Dermis blood vessel endothelial cell (primary cell): ENCODE results near the gene MAD1L1. TPM values are rescaled to one million over a fixed set of nuclear protein-coding genes. Genes with fewer than 3 reads are reported as not detected.

Source experiments
- DNase-seq: peaks from one replicate; pipeline ENCODE4 v3.0.0; 2010
- total RNA-seq: library from RNA; depleted of rRNA; stranded (reverse); fragments of >200 nt; gene quantifications from 2 replicates; pipeline ENCODE4 v1.2.3, GENCODE V29; 2014

The MAD1L1 gene
- total RNA-seq, 1 donor from 2014 or later: 53.3 TPM

- DNase-seq: no peak
Observed at GRCh38 chr7:2010551-2011265, 222.0 kb downstream of the MAD1L1 start.

DNA sequence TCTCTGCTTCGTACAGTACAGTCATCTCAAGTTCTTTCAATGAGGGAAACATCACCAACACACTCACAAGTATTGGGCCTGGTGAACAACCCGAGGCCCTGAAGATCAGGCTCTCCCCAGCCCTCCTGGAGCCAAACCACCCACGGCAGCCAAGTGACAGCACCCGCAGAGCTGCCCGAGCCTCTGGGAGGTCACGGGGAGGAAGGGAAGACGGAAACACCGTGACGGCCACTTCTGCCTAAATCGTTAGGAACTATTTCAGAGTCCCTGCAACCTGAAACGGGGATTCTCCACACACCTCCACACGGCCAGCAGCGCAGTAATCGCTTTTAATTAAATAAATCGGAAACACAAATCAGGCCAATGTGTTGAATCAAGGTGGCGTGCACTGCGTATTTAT lies 222.6 kb downstream of the MAD1L1 start:
- no peak for DNase-seq

DNA sequence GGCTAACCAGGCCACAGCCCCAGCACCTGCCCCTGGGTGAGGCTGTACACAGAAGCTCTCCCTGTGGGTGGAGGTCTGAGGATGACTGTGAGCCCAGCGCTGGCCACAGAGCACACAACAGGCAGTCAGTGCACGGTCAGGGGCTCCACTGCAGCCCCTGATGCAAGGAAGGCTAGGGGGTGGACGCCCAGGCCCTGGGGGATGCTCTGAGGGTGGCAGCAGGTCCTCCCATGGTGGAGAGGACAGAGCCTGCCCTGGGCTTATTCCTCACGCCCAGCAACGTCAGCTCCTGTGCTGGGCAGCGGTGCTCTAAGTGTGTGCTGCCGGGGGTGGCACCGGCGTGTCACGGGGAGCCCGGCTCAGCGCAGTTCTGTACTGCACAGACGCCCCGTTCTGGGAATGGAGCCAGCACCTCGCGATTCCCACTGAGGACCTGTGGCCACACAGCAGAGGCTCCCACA lies 223.2 kb downstream of the MAD1L1 start:
- no peak for DNase-seq

- no peak for DNase-seq
Observed at GRCh38 chr7:2008936-2009540, 223.7 kb downstream of the MAD1L1 start.

DNA sequence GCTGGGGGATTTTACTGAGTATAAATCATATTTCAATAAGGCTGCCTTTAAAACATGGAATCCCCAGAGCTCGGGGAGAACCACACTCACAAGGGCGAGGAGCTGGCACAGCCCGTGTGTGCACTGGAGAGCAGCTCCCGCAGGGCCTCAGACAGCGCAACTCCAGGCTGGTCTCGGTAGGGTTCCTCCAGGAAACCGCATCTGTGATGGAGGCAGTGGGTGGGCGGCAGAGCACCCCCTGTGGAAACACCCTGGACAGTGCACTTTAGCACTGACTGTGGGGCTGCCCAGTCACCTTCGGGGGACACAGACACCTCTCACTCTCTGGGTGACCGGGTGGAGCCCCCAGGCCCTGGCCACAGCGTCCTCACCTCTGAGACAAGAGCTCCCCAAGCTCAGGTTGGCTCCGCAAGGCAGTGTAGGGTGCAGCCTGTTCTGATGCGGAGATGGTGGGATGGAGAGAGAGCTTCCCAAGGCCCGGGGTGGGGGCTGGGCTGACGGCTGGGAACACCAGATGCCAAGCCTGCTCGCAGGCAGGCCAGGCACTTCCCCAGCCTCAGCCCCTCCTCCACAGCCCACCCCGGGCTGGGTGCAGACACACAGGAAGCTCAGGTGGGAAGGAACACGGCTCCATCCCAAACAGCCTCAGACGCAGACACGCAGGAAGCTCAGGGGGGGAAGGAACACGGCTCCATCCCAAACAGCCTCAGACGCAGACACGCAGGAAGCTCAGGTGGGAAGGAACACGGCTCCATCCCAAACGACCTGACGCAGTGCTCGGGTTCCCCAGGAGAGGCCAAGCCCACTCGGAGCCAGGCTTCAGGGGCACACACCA lies 224.4 kb downstream of the MAD1L1 start:
- no peak for DNase-seq

- no peak for DNase-seq
Observed at GRCh38 chr7:2007551-2007950, 225.2 kb downstream of the MAD1L1 start.

DNA sequence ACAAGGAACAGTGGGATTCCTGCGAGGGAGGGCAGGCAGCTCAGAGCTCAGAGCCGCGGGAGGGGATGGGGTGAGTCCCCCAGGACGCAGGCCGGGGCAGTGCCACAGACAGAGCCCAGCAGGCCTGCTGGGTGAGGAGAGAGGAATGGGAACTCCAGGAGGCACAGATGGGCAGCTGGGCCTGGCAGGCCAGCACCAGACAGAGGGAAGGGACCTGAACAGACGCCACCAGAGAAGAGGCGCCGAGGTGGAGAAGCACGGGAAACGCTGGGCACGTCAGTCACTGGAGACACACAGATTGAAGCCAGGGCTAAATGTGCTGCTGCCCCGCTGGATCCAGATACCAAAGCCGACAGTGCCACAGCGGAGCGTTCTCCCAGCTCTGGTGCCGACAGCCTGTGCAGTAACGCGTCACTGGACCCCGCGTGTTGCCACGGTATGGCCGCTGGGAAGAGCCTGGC lies 225.8 kb downstream of the MAD1L1 start:
- DNase-seq: no peak

GRCh38 chr7:2006231-2006771 lies 226.4 kb downstream of the MAD1L1 start:
- DNase-seq: no peak

DNA sequence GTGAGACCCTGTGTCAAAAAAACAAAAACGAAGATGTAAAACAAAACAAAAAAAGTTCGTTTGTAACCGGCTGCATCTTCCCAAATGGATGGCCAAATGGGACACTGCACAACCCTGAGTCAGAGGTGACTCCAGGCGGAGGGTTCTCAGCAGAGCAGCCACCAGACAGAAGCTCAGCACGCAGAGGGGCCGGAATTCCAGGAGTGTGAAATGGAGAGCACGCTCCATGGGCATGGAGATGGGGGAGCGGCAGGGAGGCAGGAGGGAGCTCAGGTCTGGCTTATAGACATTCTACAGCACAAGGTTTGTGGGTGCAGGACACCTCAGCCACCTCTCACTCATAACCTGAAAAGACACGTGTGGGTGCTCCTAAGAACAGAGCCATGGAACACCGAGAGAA lies 227.0 kb downstream of the MAD1L1 start:
- DNase-seq: no peak

- DNase-seq: no peak
Observed at GRCh38 chr7:2004841-2005725, 227.7 kb downstream of the MAD1L1 start.

- DNase-seq: no peak
Observed at GRCh38 chr7:2003931-2004812, 228.6 kb downstream of the MAD1L1 start.

DNA sequence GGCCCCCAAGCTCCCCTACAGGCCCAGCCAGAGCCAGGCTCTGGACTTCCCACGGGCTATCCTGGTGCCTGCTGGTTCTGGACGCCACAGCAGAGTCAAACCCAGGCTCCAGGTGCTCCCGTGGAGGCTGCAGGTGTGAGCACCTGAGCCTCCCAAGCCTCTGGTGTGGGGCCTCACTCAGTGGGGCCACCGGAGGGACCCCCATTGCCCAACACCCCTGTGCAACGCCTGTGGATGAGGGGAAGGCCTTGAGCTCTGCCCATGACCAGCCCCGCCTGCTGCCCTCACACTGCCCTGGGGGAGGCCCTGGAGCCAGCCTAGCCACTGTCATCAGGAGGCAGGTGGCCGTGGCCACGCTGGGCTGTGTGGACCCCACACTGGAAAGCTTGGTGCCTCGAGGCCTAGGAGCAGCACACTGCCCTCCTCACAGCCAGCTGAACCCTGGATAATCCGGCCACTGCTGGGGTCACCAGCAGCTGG lies 229.3 kb downstream of the MAD1L1 start:
- DNase-seq: no peak

DNA sequence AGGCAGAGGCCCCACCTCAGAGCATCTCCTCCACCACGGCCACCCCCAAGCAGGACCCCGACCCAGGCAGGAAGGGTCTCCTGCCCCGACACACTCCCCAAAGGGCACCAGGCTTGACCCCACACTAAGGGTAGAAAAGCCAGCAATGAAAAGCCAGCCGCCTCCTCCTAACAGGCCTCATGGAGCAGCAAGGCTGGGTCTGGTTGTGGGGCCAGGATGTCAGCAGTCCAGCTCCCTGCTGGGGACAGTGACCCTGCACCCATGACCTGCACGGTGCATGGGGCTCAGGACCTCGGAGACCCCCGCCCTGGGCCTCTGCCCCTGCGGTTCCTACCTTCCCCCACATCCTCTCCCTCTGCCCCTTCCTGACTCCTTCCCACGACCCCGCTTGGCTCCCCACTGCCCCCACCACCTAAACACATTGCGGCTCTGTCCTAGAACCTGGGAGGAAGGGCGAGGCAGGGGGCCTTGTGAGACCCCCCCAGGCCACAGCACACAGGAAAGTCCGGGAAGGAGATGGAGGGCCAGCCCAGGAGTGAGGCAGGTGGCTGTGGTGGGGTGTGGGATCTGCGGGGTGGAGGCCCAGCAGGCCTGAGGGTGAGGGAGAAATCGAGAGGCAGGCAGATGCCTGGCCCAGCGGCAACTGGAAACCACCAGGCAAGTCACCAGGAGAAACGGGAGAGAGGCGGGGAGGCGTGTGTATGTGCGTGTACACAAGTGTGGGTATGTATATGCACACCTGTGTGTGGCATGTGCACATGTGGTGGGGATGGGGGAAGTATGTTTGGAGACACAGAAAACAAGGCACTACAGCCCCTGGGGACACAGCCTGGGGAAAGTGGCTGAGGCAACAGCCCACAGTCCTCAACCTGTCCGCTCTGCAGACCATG lies 229.9 kb downstream of the MAD1L1 start:
- DNase-seq: no peak

DNA sequence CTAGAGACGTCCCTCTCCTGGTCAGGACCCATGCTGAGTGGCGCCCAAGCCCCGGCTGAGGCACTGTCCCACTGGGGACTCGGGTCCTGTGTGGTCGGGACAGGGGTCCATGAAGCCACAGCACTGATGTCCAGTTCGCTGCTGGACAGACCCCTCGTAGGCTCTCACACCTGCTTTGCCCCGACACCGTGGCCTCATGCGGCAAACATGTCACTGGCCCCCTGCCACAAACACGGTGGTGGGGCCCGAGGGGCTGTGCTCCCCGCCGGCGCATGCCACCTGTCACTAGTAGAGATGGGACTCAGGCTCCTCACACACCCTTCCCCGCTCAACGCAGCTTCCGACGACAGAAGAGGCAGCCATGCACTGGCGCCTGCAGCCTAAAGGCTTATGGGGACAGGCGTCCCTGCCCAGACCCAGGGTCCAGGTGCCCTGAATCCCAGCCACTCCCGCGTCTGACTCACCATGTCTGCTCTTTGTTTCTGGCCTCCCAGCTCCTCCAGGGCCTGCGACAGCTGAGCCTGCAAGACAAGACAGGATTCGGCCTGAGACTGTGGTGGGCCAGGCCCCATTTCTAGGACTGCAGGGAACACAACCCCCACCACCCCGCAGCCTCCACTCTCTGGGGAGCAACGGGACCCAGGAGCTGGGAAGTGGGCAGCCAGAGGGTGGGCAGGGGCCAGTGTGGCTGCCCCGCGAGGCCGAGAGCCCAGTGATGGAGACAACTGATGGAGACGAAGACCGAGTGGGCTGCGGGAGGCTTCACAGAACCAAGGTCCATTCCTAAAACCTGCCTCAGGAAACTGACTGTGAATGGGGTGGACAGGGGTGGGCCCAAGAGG lies 230.9 kb downstream of the MAD1L1 start:
- DNase-seq: no peak

- no peak for DNase-seq
Observed at GRCh38 chr7:2000746-2001321, 231.9 kb downstream of the MAD1L1 start.

GRCh38 chr7:2000153-2000687 lies 232.5 kb downstream of the MAD1L1 start:
- DNase-seq: no peak

- DNase-seq: no peak
Observed at GRCh38 chr7:1999278-1999984, 233.3 kb downstream of the MAD1L1 start.

DNA sequence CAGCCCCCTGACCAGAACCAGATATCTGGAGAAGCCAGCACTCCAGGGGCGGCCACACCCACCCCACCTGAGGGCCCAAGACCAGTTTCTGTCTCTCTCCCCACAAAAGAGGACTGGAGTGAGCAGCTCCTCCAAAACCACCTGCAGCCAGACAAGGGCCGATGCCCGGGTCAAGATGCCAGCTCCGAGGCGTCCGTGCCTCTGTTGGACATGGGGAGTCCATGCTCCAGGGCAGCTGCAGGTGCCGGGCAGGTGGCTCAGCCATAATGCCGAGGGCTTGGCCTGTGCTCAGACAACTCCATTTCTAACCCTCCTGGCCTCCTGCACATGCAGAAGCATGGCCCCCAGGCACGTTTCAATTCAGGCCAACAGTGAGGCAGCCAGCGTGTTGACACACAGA lies 234.6 kb downstream of the MAD1L1 start:
- DNase-seq: no peak
